Lower leg skin (tissue), 4 donors: Measurements from ENCODE around the gene MFF. TPM values are rescaled to one million over a fixed set of nuclear protein-coding genes. Genes with fewer than 3 reads are reported as not detected.

ENCODE experiments used
- DNase-seq, 2 donors: peaks; one replicate each; pipeline ENCODE4 v3.0.0-alpha.2; 2019; ENCODE audit warnings: low spot score in 2 of 2
- H3K4me3 ChIP-seq: fragments of 200-600 bp; sonication (generic); 2 replicates; pipeline ENCODE4 v1.5.1; 2017; ENCODE audit warnings: mild to moderate bottlenecking, low read depth; ENCODE audit not compliant: poor library complexity, severe bottlenecking
- POLR2A ChIP-seq, 2 donors: fragments of 450-650 bp; IDR thresholded peaks; one replicate each; pipeline ENCODE4 v1.6.1; 2016 to 2017; ENCODE audit warnings: antibody characterized with exemption in 2 of 2, mild to moderate bottlenecking in 1 of 2, moderate library complexity in 1 of 2
- whole genome bisulfite sequencing, 2 donors: methylation state at CpG; one replicate each; pipeline ENCODE4 v1.1.5; 2018; 5-methylcytosine and 5-hydroxymethylcytosine counted together
- intact Hi-C: fragments of 100-400 bp; cut with DNase I; formaldehyde crosslinking; loops from one replicate; pipeline ENCODE4 v1.15.0; 2023; ENCODE audit warnings: low total_unique reads
- total RNA-seq, 4 donors: library from RNA; depleted of rRNA; stranded (reverse); fragments of >200 nt; gene quantifications; one replicate each; pipeline ENCODE4 v1.1.0, GENCODE V29; 2016
- TF ChIP-seq, protein P1 (sequence below), 3 donors: fragments of 450-650 bp; IDR thresholded peaks; one replicate each; pipeline ENCODE4 v1.5.1; 2016; ENCODE audit warnings: antibody characterized with exemption in 3 of 3, mild to moderate bottlenecking in 3 of 3, moderate library complexity in 2 of 3

MFF gene
- total RNA-seq, 4 donors from 2014 or later = 76.6 to 105 (median 83.3) TPM

DNA sequence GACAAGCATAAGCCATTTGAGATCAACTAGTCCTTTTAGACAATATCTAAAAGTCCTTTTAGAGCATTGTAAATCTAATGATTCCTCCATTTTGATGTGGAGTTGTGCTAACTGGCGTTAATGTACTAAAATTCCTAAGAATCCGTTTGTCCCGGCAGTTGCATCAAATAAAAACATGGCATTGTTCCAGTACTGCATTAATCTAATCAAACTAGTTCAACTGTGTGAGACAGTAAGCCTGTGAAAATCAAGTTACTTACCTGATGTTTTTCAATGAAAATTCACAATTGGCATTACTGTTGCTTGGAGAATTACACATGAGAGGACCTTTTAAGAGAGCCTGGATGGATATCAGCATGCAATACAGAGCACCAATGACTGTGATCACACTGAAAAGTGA, 40.8 kb downstream of the MFF start:
- H3K4me3 ChIP-seq = no peak overlapping the region
- no peak for DNase-seq
- WGBS, 2 donors = 33 to 41% methylated on average over 3 of the region's 3 CpGs
- intact Hi-C loops = no loop called here
- TF ChIP-seq, protein P1, sequence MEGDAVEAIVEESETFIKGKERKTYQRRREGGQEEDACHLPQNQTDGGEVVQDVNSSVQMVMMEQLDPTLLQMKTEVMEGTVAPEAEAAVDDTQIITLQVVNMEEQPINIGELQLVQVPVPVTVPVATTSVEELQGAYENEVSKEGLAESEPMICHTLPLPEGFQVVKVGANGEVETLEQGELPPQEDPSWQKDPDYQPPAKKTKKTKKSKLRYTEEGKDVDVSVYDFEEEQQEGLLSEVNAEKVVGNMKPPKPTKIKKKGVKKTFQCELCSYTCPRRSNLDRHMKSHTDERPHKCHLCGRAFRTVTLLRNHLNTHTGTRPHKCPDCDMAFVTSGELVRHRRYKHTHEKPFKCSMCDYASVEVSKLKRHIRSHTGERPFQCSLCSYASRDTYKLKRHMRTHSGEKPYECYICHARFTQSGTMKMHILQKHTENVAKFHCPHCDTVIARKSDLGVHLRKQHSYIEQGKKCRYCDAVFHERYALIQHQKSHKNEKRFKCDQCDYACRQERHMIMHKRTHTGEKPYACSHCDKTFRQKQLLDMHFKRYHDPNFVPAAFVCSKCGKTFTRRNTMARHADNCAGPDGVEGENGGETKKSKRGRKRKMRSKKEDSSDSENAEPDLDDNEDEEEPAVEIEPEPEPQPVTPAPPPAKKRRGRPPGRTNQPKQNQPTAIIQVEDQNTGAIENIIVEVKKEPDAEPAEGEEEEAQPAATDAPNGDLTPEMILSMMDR (IDR thresholded peaks at IDR 0.05) = no peak
- no peak for TF ChIP-seq POLR2A (IDR thresholded peaks at IDR 0.05)

DNA sequence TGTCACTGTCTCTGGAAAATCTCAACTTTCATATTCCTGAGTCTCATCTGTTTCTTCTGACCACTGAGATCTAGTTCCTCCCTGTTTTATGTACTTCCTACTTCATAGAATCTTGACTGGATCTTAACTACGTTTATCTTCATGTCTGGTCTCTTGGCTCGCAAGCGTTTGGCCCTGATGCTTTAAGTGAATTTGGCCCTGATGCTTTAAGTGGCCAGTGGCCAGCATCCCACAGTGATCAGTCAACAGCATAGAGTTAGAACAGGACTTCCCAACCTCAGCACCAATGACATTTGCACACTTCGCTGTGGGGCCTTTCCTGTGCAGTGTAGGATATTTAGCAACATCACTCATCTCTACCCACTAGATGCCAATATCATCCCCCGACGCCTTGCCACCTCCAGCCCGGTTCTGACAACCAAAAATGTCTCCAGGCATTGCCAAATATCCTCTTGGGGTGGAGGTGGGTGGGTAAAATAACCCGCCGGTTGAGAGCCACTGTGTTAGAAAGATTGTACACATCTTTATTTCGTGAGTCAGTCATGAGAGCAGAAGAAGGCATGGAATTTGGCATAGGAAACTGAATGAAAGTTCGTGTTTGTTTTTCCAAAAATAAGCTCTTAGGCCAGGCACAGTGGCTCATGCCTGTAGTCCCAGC, 41.8 kb downstream of the MFF start:
- H3K4me3 ChIP-seq = no peak overlapping the region
- TF ChIP-seq, protein P1 (IDR thresholded peaks at IDR 0.05) = no peak
- no peak for TF ChIP-seq POLR2A (IDR thresholded peaks at IDR 0.05)
- no peak for DNase-seq
- WGBS, 2 donors = 50 to 60% methylated on average over 11 of the region's 11 CpGs
- intact Hi-C loops = no loop called here

DNA sequence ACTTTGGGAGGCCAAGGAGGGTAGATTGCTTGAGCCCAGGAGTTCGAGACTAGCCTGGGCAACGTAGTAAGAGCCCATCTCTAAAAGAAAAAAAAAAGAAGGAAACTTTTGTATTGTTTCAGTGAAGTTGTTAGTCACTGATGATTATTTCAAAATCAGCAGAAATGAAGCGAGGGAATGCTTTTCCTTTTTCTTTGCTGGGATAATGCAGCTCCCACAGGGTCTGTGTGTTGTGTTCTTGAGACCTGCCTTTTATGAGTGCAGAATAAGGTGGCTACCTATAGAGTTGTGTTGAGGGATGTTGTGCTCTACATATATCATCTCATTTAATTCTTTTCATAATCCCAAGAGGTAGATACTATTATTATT, 42.4 kb downstream of the MFF start:
- intact Hi-C loops = no loop called here
- no peak for TF ChIP-seq POLR2A (IDR thresholded peaks at IDR 0.05)
- TF ChIP-seq, protein P1 (IDR thresholded peaks at IDR 0.05) = no peak
- no peak overlapping the region for H3K4me3 ChIP-seq
- no peak for DNase-seq
- WGBS, 2 donors = 87 to 94% methylated on average over 3 of the region's 3 CpGs

DNA sequence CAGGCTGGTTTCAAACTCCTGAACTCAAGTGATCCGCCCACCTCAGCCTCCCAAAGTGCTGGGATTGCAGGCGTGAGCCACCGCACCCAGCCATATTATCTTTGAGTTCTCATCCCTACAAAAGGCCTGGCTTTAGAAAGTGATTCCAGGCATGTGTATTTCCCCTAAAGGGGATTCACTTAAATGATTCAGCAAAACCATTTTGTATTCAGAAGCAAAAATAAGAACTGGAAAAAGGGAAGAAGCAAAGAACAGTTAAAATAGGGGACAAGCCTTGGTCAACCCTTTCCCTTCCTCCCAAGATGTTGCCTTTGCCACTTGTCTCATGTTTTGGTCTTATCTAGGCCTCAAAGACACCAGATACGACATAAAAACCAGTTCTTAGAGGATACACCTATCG, 43.5 kb downstream of the MFF start:
- DNase-seq = no peak
- WGBS, 2 donors = 88 to 90% methylated on average over 5 of the region's 5 CpGs
- TF ChIP-seq POLR2A (IDR thresholded peaks at IDR 0.05) = no peak
- TF ChIP-seq, protein P1 (IDR thresholded peaks at IDR 0.05) = no peak
- intact Hi-C loops = no loop called here
- H3K4me3 ChIP-seq = no peak overlapping the region

DNA sequence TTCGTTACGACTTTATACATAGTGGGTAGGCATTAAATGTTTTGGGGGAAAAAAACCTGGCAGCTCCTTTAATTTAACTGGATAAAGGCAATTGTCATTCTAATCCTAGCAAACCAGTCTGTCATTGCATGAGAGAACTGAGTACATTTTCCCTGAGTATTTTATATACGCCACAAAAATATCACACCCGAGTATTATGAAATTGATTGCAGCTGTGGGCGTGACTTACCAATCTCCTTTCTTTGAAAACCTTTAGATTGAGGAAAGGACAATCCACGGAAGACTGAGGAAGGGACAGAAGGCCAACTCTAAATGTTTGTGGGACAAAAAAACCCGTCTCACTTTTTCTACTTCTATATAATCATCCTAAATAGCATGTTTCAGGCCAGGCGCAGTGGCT, 45.0 kb downstream of the MFF start:
- no peak for DNase-seq
- WGBS, 2 donors = 71 to 77% methylated on average over 8 of the region's 8 CpGs
- intact Hi-C loops = no loop called here
- TF ChIP-seq, protein P1 (IDR thresholded peaks at IDR 0.05) = no peak
- TF ChIP-seq POLR2A (IDR thresholded peaks at IDR 0.05) = no peak
- H3K4me3 ChIP-seq = no peak overlapping the region

DNA sequence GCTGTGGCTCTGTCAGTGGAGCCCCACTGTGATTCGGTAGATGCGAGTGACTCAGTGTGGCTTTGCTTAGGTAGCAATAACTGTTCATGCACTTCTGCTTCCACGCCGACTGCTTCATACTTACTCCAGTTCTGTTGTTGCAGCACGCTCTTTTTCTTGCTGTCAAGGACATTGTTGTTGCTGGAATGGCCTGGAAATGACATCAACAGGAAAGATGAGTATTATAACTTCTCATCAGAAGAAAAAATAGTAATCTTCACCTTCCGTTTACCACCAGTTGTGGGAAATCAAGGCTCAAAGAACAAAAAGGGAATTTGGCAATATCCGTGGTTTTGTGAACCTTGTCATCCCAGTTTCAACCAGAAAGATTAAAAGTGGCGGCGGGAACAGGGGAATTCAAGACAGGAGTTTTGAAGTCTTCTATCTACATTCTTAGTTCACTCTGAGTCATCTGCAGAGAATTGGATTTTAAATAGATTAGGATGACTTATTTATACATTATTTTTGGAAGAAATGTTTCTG, 45.8 kb downstream of the MFF start:
- TF ChIP-seq, protein P1 (IDR thresholded peaks at IDR 0.05) = no peak
- no peak for TF ChIP-seq POLR2A (IDR thresholded peaks at IDR 0.05)
- DNase-seq = peak in 1 of 2 donors; percentile 30
- 66 to 71% methylated on average over 9 of the region's 9 CpGs for WGBS, 2 donors
- intact Hi-C loops = no loop called here
- H3K4me3 ChIP-seq = no peak overlapping the region
